Occipital lobe (tissue), 2 donors: ENCODE results near the gene GLB1L3. TPM values are rescaled to one million over a fixed set of nuclear protein-coding genes. Genes with fewer than 3 reads are reported as not detected.
"Not testable (repeated sequence)": the region's sequence is repeated elsewhere in the genome, so short reads cannot be mapped to it uniquely, and the experiment has no call there.

Experiments
- DNase-seq: peaks from one replicate; lab custom pipeline; 2025; lab: John Stamatoyannopoulos, UW
- total RNA-seq: library from RNA; depleted of rRNA; stranded (reverse); fragments of >200 nt; gene quantifications from one replicate; pipeline ENCODE4 v1.2.3, GENCODE V29; 2014

Gene GLB1L3
- total RNA-seq, 1 donor from 2014 or later: 0.47 TPM

GRCh38 chr11:134343646-134344045, 67.5 kb downstream of the GLB1L3 start:
- DNase-seq: no peak

GRCh38 chr11:134344497-134345236, 68.5 kb downstream of the GLB1L3 start:
- DNase-seq: not testable (repeated sequence)

GRCh38 chr11:134345237-134345550, 69.0 kb downstream of the GLB1L3 start:
- no peak for DNase-seq

- no peak for DNase-seq
These were observed 70.2 kb downstream of the GLB1L3 start for GRCh38 chr11:134346101-134346975.

DNA sequence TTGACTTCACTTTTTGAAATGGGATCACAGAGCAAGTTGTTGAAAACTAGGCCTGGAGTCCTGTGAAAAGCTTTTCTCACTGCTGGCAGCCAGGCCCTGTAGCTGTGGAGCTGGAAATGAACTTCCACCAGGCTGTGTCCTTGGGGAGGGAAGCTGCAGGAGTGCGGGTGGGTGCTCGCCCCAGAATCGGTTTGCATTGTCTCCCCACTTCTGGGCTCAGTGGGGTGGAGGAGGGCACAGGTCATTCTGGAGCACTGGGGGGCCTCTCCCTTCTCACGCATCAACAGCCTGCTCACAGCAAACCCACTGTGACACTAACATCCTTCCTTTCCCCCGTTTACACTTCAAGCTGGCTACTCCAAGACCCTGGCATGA, 70.8 kb downstream of the GLB1L3 start:
- no peak for DNase-seq

DNA sequence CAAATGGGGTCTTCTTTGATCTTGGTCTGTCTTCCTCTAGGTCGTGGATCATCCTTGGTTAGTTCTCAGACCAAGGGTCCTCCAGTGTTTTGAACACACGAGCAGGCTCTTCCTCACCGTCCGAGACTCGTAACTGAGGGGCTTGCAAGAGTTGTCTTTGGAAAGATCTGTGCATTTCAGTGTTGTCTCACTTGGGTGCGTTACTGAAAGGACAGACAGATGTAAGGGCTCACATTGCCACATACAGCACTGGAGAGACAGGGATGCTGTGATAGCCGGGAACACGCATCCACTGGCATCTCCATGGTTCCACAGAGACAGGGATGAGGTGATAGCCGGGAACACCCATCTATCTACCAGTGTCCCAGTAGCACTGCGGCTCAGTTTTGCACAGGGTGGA, 71.3 kb downstream of the GLB1L3 start:
- no peak for DNase-seq

DNA sequence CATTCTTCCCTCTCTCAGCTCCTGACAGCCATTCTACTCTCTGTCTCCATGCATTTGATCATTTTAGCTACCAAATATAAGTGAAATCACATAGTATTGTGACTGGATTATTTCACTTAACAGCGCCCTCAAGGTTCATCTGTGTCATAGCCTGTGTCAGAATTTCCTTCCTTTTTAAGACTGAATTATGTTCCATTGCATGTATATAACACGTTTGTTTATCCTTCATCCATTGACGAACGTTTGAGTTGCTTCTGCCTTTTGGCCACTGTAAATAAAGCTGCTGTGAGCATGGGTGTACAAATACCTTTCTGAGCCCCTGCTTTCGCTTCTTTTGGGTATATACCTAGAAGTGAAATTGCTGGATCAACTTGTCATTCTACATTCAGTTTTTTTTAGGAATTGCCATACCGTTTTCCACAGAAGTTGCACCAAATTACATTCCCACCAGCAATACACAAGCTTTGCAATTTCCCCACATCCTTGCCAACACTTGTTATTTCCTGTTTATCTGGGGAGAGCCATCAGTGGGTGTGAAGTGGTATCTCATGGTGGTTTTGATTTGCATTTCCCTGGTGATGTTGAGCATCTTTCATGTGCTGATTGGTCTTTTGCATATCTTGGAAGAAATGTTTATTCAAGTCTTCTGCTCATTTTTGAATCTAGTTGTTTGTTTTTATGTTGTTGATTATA, 73.1 kb downstream of the GLB1L3 start:
- no peak for DNase-seq

GRCh38 chr11:134349802-134350355, 73.7 kb downstream of the GLB1L3 start:
- DNase-seq: no peak

- DNase-seq: no peak
These were observed 74.2 kb downstream of the GLB1L3 start for GRCh38 chr11:134350381-134350780.

- no peak for DNase-seq
These were observed 75.9 kb downstream of the GLB1L3 start for GRCh38 chr11:134352111-134352510.

DNA sequence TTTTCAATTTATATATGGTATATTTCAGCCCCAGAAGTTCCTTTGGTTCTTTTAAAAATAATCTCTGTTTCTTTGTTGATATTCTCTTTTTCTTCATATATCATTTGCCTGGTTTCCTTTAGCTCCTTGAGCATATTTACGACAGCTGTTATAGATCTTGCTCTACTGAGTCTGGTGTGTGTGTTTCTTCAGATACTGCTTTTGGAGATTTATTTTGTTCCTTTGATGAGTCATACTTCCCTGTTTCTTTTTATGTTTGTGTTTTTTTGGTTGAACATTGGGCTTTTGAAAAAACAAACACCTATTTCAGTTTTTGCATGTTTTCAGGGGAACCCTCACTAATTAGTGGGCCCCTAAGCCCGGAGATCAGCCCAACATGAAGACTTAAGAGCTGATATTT, 79.0 kb downstream of the GLB1L3 start:
- DNase-seq: no peak

DNA sequence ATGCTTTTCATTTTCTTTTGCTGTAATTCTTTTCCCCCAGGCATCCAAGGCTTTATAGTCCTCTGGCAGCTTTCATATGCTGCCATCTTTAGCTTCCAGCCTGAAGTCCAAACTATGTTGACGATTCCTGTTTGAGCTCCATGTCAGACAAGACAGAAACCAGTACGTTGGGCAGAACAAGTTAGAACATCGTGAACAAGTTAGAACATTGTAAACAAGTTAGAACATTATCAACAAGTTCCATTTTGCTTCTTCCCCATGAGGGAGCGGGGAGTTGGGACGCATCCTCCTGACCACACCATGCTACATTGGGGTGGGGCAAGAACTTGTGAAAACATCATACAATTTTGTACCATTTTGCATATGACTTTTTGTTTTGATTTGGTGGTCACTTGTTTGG, 79.5 kb downstream of the GLB1L3 start:
- no peak for DNase-seq

GRCh38 chr11:134356656-134357544, 80.7 kb downstream of the GLB1L3 start:
- no peak for DNase-seq

DNA sequence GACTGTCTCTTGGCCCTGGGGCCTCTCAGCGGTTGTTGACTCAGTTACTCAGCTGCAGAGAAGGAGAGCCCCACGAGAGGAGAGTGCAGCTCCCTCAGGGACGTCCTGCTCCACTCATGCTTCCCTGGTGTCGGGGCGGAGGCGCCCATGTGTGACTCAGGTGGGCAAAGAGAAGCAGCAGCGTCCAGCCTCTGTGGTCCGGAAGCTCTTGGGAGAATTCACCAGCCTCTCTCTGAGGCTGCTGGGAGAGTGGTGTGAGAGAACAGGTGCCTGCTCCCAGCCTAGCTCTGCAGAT, 81.3 kb downstream of the GLB1L3 start:
- DNase-seq: no peak

DNA sequence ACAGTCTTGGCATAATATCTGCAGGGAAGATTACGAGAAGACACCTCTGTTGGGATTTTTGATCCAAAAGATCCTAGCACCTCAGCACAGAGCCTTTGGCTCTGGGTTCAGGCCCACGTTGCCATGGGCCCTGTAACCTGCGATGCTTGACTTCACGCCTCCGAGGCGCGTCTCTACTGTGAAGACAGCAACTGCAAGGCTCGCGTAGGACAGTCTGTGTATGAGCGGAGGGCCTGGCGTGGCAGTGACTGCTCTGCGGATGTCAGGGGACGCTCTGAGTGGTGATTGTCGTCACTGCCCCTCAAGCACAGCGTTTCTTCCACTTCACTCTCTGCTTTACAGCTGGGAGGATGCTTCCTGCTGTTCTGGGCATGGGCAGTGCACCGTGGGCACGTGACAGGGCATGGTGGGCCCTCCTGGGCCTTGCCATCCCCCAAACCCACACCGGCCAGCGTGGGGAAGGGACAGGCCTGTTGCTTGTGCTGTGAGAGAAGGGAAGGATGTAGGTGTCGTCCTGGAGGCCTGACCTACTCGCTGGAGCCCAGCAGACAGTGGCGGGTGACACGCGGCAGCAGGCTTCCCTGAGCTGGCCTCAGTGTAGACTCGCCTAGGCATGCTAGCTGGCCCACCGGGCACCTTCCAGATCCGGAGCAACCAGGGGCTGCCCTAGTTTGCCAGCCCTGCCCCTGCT, 82.1 kb downstream of the GLB1L3 start:
- DNase-seq: no peak

DNA sequence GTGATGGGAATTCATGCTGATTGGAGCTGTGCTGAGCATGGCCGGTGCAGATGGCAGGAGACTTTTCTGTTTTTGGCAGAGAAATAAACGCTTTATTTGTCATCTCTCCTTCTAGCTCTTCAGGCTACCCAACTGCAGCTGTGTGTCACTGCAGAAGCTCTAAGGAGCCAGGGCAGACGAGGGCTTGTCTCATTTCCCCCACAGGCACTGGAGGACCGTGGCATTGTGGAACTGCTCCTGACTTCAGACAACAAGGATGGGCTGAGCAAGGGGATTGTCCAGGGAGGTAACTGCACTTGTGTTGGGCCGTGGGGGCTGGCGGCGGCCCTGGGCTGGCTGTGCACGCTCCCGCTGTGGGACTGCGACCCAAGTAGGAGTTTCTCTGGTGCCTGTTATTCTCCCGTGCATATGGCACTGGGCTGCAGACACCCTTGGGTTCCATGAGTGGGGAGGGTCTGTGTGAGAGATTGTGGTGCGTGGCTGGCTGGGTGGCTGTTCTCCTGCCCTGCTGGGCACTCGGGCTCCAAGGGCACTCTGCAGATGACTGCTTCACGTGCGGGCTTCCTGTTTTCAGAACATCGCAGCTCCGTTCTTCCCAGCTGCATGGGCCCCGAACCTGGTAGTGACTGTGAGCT, 82.8 kb downstream of the GLB1L3 start:
- no peak for DNase-seq

DNA sequence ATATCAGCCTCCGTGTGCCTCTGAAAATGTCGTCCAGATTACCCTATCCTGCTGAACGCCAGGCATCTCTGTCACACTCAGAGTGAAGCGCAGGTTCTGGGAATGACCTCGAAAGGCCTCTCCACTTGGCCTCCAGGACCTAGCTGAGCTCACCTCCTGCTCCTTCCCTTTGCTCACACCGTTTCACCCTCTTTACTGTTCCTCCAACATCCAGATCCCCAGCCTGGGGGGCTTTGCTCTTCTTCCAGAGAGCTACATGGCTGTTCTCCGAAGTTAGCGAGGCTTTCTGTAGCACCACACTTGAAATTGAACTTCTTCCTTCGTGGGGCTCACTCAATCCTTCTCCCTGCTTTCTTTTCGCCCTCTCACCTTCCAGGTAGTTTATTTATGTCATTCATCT, 83.5 kb downstream of the GLB1L3 start:
- DNase-seq: no peak

DNA sequence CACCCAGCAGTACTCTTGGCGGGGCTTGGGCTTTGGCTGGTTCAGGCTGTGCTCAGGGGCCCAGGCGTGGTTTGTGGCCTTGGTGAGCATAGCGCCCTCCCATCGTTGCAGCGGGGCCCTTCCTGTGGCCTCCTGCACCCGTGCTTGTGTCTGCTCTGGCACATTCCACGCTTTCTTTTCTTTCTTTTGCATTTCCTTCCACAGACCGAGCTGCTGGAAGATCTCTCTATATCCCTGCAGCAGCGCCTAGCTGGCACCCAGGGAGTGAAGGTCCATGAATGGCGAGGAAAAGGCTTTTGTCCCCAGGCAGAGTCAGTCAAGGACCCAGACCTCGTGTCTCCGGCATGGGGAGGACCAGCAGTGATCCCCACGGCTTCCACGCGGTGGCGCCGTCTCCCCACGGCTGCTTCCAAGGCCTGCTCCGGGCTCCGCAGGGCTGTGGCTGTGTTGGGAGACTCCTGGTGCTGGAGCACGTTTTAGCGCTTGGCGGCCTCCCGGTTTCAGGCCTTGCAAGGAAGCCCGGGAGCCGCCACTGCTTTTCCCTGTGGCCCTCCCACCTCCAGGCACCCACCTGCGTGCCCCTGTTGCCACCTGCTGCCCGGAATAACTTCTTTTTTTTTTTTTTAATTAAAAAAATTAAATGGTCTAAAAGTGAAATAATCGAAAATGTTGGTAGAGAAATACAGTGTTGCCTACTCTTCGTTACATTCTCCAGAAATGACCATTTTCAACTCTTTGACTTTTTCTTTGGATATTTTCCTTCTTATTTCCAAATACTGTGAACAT, 84.1 kb downstream of the GLB1L3 start:
- peak; percentile 78 for DNase-seq

GRCh38 chr11:134361661-134362060, 85.5 kb downstream of the GLB1L3 start:
- DNase-seq: no peak
